ENCODE measurements around the gene B4GALNT4. TPM values are rescaled to one million over a fixed set of nuclear protein-coding genes. Genes with fewer than 3 reads are reported as not detected.

Gene B4GALNT4
- total RNA-seq, 3 donors from 2014 or later (not counting 1 experiment from before 2014, with no cell fraction given): 0.66 to 1.5 (median 1.5) TPM

DNA sequence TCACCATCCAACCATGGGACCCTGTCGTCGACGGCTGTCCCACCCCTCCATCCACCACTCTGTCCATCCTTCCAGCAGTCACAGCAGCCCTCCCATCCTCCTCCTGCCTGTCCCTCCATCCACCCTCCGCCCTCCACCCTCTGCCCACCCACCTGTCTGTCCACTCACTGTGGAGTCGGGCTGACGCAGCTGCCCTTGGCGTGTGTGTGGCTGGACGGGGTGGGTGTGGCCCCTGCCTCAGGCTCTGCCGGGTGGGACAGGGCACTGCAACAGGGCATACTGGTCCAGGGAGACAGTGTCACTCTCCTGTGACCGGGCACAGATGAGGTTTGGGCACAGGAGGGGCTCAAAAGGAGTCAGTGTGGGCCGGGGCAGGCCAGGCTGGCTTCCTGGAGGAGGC, 26.6 kb downstream of the B4GALNT4 start:
- Histone ChIP-seq H3K36me3 (ENCODE audit: control insufficient read depth, insufficient read depth, low read length) (no peaks in the 10 kb centered on the region), H3K9me3 (ENCODE audit: control insufficient read depth, insufficient read depth, low read length) (no peaks in the 10 kb centered on the region), H3K27ac (ENCODE audit: low read length) (no peak overlapping the region), H3K4me3 (ENCODE audit: low read length) (no peak overlapping the region), H3K4me1 (ENCODE audit: control insufficient read depth, insufficient read depth, low read length) (peaks cover 19% of the 10 kb centered on the region), H3K27me3 (ENCODE audit: control insufficient read depth, insufficient read depth, low read length) (no peaks in the 10 kb centered on the region)
- no peaks in the 10 kb centered on the region for H3K9me3 Mint-ChIP-seq
- H3K4me1 Mint-ChIP-seq: peaks cover 0 to 18% of the 10 kb centered on the region in 2 donors
- no peaks in the 10 kb centered on the region for H3K27me3 Mint-ChIP-seq (ENCODE audit: low read depth in 2 of 2)
- H3K4me3 Mint-ChIP-seq: peak overlapping the region; percentile 40
- WGBS (ENCODE audit: insufficient coverage): 93% methylated on average over 11 of the region's 11 CpGs
- no peak for DNase-seq
- no peak for ATAC-seq
- no peak overlapping the region for H3K27ac Mint-ChIP-seq
- intact Hi-C loops (cut with micrococcal nuclease): no loop called here
- TF ChIP-seq, protein P1, sequence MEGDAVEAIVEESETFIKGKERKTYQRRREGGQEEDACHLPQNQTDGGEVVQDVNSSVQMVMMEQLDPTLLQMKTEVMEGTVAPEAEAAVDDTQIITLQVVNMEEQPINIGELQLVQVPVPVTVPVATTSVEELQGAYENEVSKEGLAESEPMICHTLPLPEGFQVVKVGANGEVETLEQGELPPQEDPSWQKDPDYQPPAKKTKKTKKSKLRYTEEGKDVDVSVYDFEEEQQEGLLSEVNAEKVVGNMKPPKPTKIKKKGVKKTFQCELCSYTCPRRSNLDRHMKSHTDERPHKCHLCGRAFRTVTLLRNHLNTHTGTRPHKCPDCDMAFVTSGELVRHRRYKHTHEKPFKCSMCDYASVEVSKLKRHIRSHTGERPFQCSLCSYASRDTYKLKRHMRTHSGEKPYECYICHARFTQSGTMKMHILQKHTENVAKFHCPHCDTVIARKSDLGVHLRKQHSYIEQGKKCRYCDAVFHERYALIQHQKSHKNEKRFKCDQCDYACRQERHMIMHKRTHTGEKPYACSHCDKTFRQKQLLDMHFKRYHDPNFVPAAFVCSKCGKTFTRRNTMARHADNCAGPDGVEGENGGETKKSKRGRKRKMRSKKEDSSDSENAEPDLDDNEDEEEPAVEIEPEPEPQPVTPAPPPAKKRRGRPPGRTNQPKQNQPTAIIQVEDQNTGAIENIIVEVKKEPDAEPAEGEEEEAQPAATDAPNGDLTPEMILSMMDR (IDR thresholded peaks at IDR 0.05): no peak
- H3K36me3 Mint-ChIP-seq: no peaks in the 10 kb centered on the region

DNA sequence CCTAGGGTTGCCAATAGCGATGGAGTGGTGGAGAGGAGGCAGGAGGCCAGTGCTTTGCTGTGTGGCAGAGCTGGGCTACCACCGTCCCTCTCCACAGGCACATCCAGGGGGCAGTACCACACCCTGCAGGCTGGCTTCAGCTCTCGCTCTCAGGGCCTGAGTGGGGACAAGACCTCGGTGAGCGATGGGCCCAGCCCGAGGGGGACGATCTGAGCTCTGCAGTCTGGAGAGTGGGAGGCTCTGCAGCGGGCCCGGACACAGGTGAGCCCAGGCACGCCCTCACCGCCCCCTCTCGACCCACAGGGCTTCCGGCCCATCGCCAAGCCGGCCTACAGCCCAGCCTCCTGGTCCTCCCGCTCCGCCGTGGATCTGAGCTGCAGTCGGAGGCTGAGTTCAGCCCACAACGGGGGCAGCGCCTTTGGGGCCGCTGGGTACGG, 27.2 kb downstream of the B4GALNT4 start:
- H3K4me3 Mint-ChIP-seq: peak overlapping the region; percentile 45
- intact Hi-C loops (cut with micrococcal nuclease): no loop called here
- no peaks in the 10 kb centered on the region for H3K27me3 ChIP-seq (ENCODE audit: control insufficient read depth, insufficient read depth, low read length)
- H3K9me3 Mint-ChIP-seq: no peaks in the 10 kb centered on the region
- H3K9me3 ChIP-seq (ENCODE audit: control insufficient read depth, insufficient read depth, low read length): no peaks in the 10 kb centered on the region
- H3K36me3 Mint-ChIP-seq: no peaks in the 10 kb centered on the region
- no peaks in the 10 kb centered on the region for H3K36me3 ChIP-seq (ENCODE audit: control insufficient read depth, insufficient read depth, low read length)
- peak overlapping the region; percentile 21 for H3K4me3 ChIP-seq (ENCODE audit: low read length)
- ATAC-seq (peak in 2 of 3 donors; percentile 31 to 43), DNase-seq (peak in 1 of 2 donors; percentile 53)
- no peak overlapping the region for H3K27ac ChIP-seq (ENCODE audit: low read length)
- peak overlapping the region in 1 of 2 donors; percentile 27 for H3K27ac Mint-ChIP-seq
- H3K4me1 Mint-ChIP-seq: peaks cover 0 to 18% of the 10 kb centered on the region in 2 donors
- WGBS (ENCODE audit: insufficient coverage): 61% methylated on average over 23 of the region's 23 CpGs
- H3K27me3 Mint-ChIP-seq (ENCODE audit: low read depth in 2 of 2): no peaks in the 10 kb centered on the region
- H3K4me1 ChIP-seq (ENCODE audit: control insufficient read depth, insufficient read depth, low read length): peaks cover 19% of the 10 kb centered on the region
- TF ChIP-seq, protein P1 (IDR thresholded peaks at IDR 0.05): no peak

DNA sequence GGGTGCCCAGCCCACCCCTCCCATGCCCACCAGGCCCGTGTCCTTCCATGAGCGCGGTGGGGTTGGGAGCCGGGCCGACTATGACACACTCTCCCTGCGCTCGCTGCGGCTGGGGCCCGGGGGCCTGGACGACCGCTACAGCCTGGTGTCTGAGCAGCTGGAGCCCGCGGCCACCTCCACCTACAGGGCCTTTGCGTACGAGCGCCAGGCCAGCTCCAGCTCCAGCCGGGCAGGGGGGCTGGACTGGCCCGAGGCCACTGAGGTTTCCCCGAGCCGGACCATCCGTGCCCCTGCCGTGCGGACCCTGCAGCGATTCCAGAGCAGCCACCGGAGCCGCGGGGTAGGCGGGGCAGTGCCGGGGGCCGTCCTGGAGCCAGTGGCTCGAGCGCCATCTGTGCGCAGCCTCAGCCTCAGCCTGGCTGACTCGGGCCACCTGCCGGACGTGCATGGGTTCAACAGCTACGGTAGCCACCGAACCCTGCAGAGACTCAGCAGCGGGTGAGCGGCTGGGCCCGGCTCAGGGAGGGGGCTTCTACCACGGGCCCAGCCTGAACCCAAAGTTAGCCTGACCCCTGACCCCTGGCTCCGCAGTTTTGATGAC, 27.7 kb downstream of the B4GALNT4 start:
- TF ChIP-seq, protein P1 (IDR thresholded peaks at IDR 0.05): peak; percentile 57
- Histone ChIP-seq H3K27me3 (ENCODE audit: control insufficient read depth, insufficient read depth, low read length) (no peaks in the 10 kb centered on the region), H3K4me1 (ENCODE audit: control insufficient read depth, insufficient read depth, low read length) (peaks cover 19% of the 10 kb centered on the region), H3K9me3 (ENCODE audit: control insufficient read depth, insufficient read depth, low read length) (no peaks in the 10 kb centered on the region), H3K36me3 (ENCODE audit: control insufficient read depth, insufficient read depth, low read length) (no peaks in the 10 kb centered on the region), H3K4me3 (ENCODE audit: low read length) (peak overlapping the region; percentile 21), H3K27ac (ENCODE audit: low read length) (no peak overlapping the region)
- no peaks in the 10 kb centered on the region for H3K36me3 Mint-ChIP-seq
- peak; percentile 61 to 69 for DNase-seq
- no peaks in the 10 kb centered on the region for H3K27me3 Mint-ChIP-seq (ENCODE audit: low read depth in 2 of 2)
- peaks cover 0 to 18% of the 10 kb centered on the region in 2 donors for H3K4me1 Mint-ChIP-seq
- ATAC-seq: peak; percentile 69 to 97 (median 96)
- H3K27ac Mint-ChIP-seq: peak overlapping the region in 1 of 2 donors; percentile 27
- peak overlapping the region; percentile 45 for H3K4me3 Mint-ChIP-seq
- intact Hi-C loops (cut with micrococcal nuclease): no loop called here
- no peaks in the 10 kb centered on the region for H3K9me3 Mint-ChIP-seq
- 55% methylated on average over 43 of the region's 43 CpGs for WGBS (ENCODE audit: insufficient coverage)

DNA sequence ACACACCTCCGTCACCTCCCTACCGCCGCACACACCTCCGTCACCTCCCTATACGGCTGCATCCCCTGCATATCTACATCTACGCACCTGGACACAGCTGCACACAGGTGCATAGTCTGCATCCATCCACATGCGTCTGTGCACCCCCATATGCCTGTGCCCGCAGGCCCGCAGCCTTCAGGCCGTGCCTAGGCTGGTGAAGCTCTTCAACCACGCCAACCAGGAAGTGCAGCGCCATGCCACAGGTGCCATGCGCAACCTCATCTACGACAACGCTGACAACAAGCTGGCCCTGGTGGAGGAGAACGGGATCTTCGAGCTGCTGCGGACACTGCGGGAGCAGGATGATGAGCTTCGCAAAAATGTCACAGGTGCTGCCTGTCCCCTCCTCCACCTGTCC, 29.5 kb downstream of the B4GALNT4 start:
- ATAC-seq: no peak
- peaks cover 19% of the 10 kb centered on the region for H3K4me1 ChIP-seq (ENCODE audit: control insufficient read depth, insufficient read depth, low read length)
- WGBS (ENCODE audit: insufficient coverage): 92% methylated on average over 20 of the region's 20 CpGs
- H3K4me3 ChIP-seq (ENCODE audit: low read length): no peak overlapping the region
- Mint-ChIP-seq H3K27ac (no peak overlapping the region), H3K27me3 (ENCODE audit: low read depth in 2 of 2) (no peaks in the 10 kb centered on the region), H3K4me1 (peaks cover 0 to 18% of the 10 kb centered on the region in 2 donors), H3K9me3 (no peaks in the 10 kb centered on the region), H3K36me3 (no peaks in the 10 kb centered on the region), H3K4me3 (peak overlapping the region; percentile 25)
- no peaks in the 10 kb centered on the region for H3K27me3 ChIP-seq (ENCODE audit: control insufficient read depth, insufficient read depth, low read length)
- intact Hi-C loops (cut with micrococcal nuclease): no loop called here
- H3K27ac ChIP-seq (ENCODE audit: low read length): no peak overlapping the region
- TF ChIP-seq, protein P1 (IDR thresholded peaks at IDR 0.05): no peak
- DNase-seq: no peak
- H3K9me3 ChIP-seq (ENCODE audit: control insufficient read depth, insufficient read depth, low read length): no peaks in the 10 kb centered on the region
- H3K36me3 ChIP-seq (ENCODE audit: control insufficient read depth, insufficient read depth, low read length): no peaks in the 10 kb centered on the region
